ENCODE measurements around the gene NFIL3.
"Not testable (repeated sequence)": the region's sequence is repeated elsewhere in the genome, so short reads cannot be mapped to it uniquely, and the experiment has no call there.

Gene NFIL3

GRCh38 chr9:91395553-91396471 is 27.8 kb downstream of the NFIL3 start:
- DNase-seq (ENCODE audit: low read depth in 2 of 2), result peak; percentile 84 to 88

- no peak for DNase-seq (ENCODE audit: low read depth in 2 of 2)
Measured at GRCh38 chr9:91395106-91395552, 28.5 kb downstream of the NFIL3 start.

- no peak for DNase-seq (ENCODE audit: low read depth in 2 of 2)
Measured at GRCh38 chr9:91393826-91394225, 29.8 kb downstream of the NFIL3 start.

- no peak for DNase-seq (ENCODE audit: low read depth in 2 of 2)
Measured at GRCh38 chr9:91392435-91392834, 31.2 kb downstream of the NFIL3 start.

- DNase-seq (ENCODE audit: low read depth in 2 of 2), result no peak
Measured at GRCh38 chr9:91391818-91392217, 31.8 kb downstream of the NFIL3 start.

- no peak for DNase-seq (ENCODE audit: low read depth in 2 of 2)
Measured at GRCh38 chr9:91391412-91391811, 32.2 kb downstream of the NFIL3 start.

- DNase-seq (ENCODE audit: low read depth in 2 of 2), result not testable (repeated sequence)
Measured at GRCh38 chr9:91389686-91390085, 33.9 kb downstream of the NFIL3 start.

- no peak for DNase-seq (ENCODE audit: low read depth in 2 of 2)
Measured at GRCh38 chr9:91386765-91387164, 36.9 kb downstream of the NFIL3 start.

GRCh38 chr9:91384954-91385353 is 38.7 kb downstream of the NFIL3 start:
- no peak for DNase-seq (ENCODE audit: low read depth in 2 of 2)

GRCh38 chr9:91383577-91383976 is 40.1 kb downstream of the NFIL3 start:
- DNase-seq (ENCODE audit: low read depth in 2 of 2), result no peak

GRCh38 chr9:91382298-91382697 is 41.3 kb downstream of the NFIL3 start:
- no peak for DNase-seq (ENCODE audit: low read depth in 2 of 2)

- DNase-seq (ENCODE audit: low read depth in 2 of 2), result no peak
Measured at GRCh38 chr9:91379426-91379825, 44.2 kb downstream of the NFIL3 start.

GRCh38 chr9:91378695-91379127 is 44.9 kb downstream of the NFIL3 start:
- peak; percentile 64 to 77 for DNase-seq (ENCODE audit: low read depth in 2 of 2)

GRCh38 chr9:91378054-91378453 is 45.6 kb downstream of the NFIL3 start:
- not testable (repeated sequence) for DNase-seq (ENCODE audit: low read depth in 2 of 2)

GRCh38 chr9:91376239-91376638 is 47.4 kb downstream of the NFIL3 start:
- peak; percentile 56 to 62 for DNase-seq (ENCODE audit: low read depth in 2 of 2)

- peak; percentile 88 to 90 for DNase-seq (ENCODE audit: low read depth in 2 of 2)
Measured at GRCh38 chr9:91374939-91375338, 48.7 kb downstream of the NFIL3 start.

- DNase-seq (ENCODE audit: low read depth in 2 of 2), result no peak
Measured at GRCh38 chr9:91371894-91372293, 51.7 kb downstream of the NFIL3 start.

GRCh38 chr9:91370006-91370405 is 53.6 kb downstream of the NFIL3 start:
- DNase-seq (ENCODE audit: low read depth in 2 of 2), result not testable (repeated sequence)

- DNase-seq (ENCODE audit: low read depth in 2 of 2), result no peak
Measured at GRCh38 chr9:91364702-91365101, 58.9 kb downstream of the NFIL3 start.

GRCh38 chr9:91364005-91364404 is 59.6 kb downstream of the NFIL3 start:
- no peak for DNase-seq (ENCODE audit: low read depth in 2 of 2)

- no peak for DNase-seq (ENCODE audit: low read depth in 2 of 2)
Measured at GRCh38 chr9:91362051-91362611, 61.5 kb downstream of the NFIL3 start.

- DNase-seq (ENCODE audit: low read depth in 2 of 2), result no peak
Measured at GRCh38 chr9:91361291-91362050, 62.2 kb downstream of the NFIL3 start, which contains the start of gene AUH. Gene AUH (minus strand): TSS chr9:91361918. CDS start chr9:91361889, 29 bp downstream.
